ENCODE data around the gene SUN1.

- TF ChIP-seq, protein P1, sequence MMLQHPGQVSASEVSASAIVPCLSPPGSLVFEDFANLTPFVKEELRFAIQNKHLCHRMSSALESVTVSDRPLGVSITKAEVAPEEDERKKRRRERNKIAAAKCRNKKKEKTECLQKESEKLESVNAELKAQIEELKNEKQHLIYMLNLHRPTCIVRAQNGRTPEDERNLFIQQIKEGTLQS (IDR thresholded peaks at IDR 0.05), result no peak
- TF ChIP-seq, protein P1 (CRISPR knock-in tag; conservative IDR thresholded peaks at IDR 0.05), result no peak
- TF ChIP-seq RBBP5 (IDR thresholded peaks at IDR 0.05; ENCODE audit: borderline replicate concordance, insufficient read depth, low read length, poor library complexity, severe bottlenecking), result no peak
- TF ChIP-seq ESRRA (IDR thresholded peaks at IDR 0.05; ENCODE audit: borderline replicate concordance, low read depth), result no peak
- TF ChIP-seq SMARCA4 (IDR thresholded peaks at IDR 0.05), result no peak
Measured at GRCh38 chr7:875051-875450, 42.8 kb downstream of the SUN1 start.
